Adrenal gland (tissue), 12 donors: ENCODE data around the gene PRRT4. TPM values are rescaled to one million over a fixed set of nuclear protein-coding genes. Genes with fewer than 3 reads are reported as not detected.

Experiments used
- DNase-seq, 7 donors: peaks; one replicate each; pipeline ENCODE4 v3.0.0-alpha.2; 2019 to 2020
- H3K27ac ChIP-seq, 5 donors: fragments of 200-600 bp; sonication (generic) in 4 of 5; 1 replicate in 3 of 5; 2 replicates in 2 of 5; pipeline versions ENCODE4 v1.5.1 to v1.8.0; 2016 to 2020; ENCODE audit warnings: mild to moderate bottlenecking in 1 of 5
- H3K27me3 ChIP-seq: fragments of 200-600 bp; 2 replicates; pipeline ENCODE4 v1.8.0; 2021
- H3K36me3 ChIP-seq, 2 donors: fragments of 200-600 bp; replicated peaks in 1 of 2; 1 replicate in 1 of 2; 2 replicates in 1 of 2; pipeline versions ENCODE4 v1.5.1 to v1.8.0; 2018 to 2022
- H3K4me1 ChIP-seq, 2 donors: fragments of 200-600 bp; replicated peaks in 1 of 2; 1 replicate in 1 of 2; 2 replicates in 1 of 2; pipeline versions ENCODE4 v1.5.1 to v1.8.0; 2018 to 2021
- H3K4me3 ChIP-seq, 4 donors: fragments of 200-600 bp; sonication (generic) in 3 of 4; one replicate each; pipeline ENCODE4 v1.5.1; 2016 to 2018
- H3K9me3 ChIP-seq, 3 donors: fragments of 200-600 bp; sonication (generic) in 1 of 3; replicated peaks in 1 of 3; 1 replicate in 2 of 3; 2 replicates in 1 of 3; pipeline versions ENCODE4 v1.5.1 to v1.8.0; 2016 to 2021
- POLR2A ChIP-seq, 2 donors: fragments of 450-650 bp; IDR thresholded peaks; one replicate each; pipeline ENCODE4 v1.6.1; 2017; ENCODE audit warnings: antibody characterized with exemption in 2 of 2, mild to moderate bottlenecking in 2 of 2, moderate library complexity in 1 of 2
- WGBS, 4 donors: extraction: QIAGEN DNeasy Blood & Tissue Kit in 2 of 4; methylation state at CpG; one replicate each; pipeline versions ENCODE4 v1.1.5 to v1.1.7; 2013 to 2017; 5-methylcytosine and 5-hydroxymethylcytosine counted together
- intact Hi-C, 2 donors: fragments of 100-400 bp; cut with DNase I; formaldehyde crosslinking; loops; one replicate each; pipeline versions ENCODE4 v1.14.1 to v1.15.0; 2022 to 2023
- polyA plus RNA-seq, 3 donors: library from polyadenylated mRNA; stranded (reverse); fragments of 200-250 nt in 2 of 3; fragments of 350-450 nt in 1 of 3; fragmentation: Illumina TruSeq in 1 of 3; extraction: RNeasy Lipid Tissue Mini Kit (QIAGEN cat#74804) in 1 of 3; gene quantifications; one replicate each; pipeline ENCODE4 v1.2.3, GENCODE V29; 2013 to 2014
- total RNA-seq, 9 donors: library from RNA; depleted of rRNA in 4 of 9; stranded (reverse); fragments of >200 nt in 4 of 9; fragments of 120-200 nt in 1 of 9; fragmentation: NEBNext Ultra II Directional in 1 of 9; extraction: Animal tissue kit (Norgen Biotek cat#: 25700) in 1 of 9; gene quantifications; one replicate each; pipeline versions ENCODE4 v1.1.0 to v1.2.4, GENCODE V29; 2013 to 2023
- TF ChIP-seq, protein P1 (sequence below), 6 experiments: fragments of 450-650 bp in 4 of 6; fragments of 200-600 bp in 2 of 6; sonication (generic) in 1 of 6; IDR thresholded peaks; 1 replicate in 5 of 6; 2 replicates in 1 of 6; pipeline versions ENCODE4 v1.5.1 to v1.8.0; 2016 to 2021; ENCODE audit warnings: antibody characterized with exemption in 6 of 6, mild to moderate bottlenecking in 2 of 6, moderate library complexity in 1 of 6
- donor health status: healthy with polysubstance abuse.
- donor health status: Bipolar disorder and iron deficiency.
- donor health status: DM: yes; HTN: yes; CAD: no.
- donor health status: DM: no; HTN: no; CAD: no.
- donor health status: DM: no; HTN: no; CAD: no.
- donor health status: DM: yes; HTN: yes; CAD: no.

The PRRT4 gene
- total and polyA plus RNA-seq, 12 donors = 0.23 to 7.7 (median 1.1) TPM; not detected in 1

DNA sequence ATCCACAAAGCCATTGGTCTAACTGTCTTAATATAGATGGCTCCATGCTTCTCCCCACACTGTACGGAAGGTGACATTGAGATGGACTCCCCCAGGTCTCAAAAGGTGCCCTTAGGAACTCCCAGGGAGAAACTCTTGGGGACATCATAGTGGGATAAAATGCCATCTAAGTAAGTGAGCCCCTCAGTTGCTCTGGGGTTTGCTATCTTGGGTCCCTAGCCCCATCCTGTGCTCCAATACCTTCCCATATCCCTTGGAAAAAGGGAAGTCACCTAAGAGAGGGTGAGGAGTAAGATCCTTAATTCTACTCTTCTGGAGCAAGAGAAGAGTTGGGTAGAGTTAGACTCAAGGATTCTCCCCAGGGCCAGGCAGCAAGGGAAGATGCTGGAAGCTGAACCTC lies 7.9 kb downstream of the PRRT4 start:
- Histone ChIP-seq H3K4me1 (peaks cover 0 to 10% of the 10 kb centered on the region in 2 donors), H3K9me3 (no peaks in the 10 kb centered on the region), H3K4me3 (no peak overlapping the region), H3K36me3 (no peaks in the 10 kb centered on the region), H3K27me3 (peaks cover 20% of the 10 kb centered on the region), H3K27ac (no peak overlapping the region)
- DNase-seq = no peak
- 75 to 100% (median 92%) methylated on average over 1 of the region's 1 CpG for WGBS, 4 donors
- intact Hi-C loops = no loop called here
- TF ChIP-seq, protein P1, sequence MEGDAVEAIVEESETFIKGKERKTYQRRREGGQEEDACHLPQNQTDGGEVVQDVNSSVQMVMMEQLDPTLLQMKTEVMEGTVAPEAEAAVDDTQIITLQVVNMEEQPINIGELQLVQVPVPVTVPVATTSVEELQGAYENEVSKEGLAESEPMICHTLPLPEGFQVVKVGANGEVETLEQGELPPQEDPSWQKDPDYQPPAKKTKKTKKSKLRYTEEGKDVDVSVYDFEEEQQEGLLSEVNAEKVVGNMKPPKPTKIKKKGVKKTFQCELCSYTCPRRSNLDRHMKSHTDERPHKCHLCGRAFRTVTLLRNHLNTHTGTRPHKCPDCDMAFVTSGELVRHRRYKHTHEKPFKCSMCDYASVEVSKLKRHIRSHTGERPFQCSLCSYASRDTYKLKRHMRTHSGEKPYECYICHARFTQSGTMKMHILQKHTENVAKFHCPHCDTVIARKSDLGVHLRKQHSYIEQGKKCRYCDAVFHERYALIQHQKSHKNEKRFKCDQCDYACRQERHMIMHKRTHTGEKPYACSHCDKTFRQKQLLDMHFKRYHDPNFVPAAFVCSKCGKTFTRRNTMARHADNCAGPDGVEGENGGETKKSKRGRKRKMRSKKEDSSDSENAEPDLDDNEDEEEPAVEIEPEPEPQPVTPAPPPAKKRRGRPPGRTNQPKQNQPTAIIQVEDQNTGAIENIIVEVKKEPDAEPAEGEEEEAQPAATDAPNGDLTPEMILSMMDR (IDR thresholded peaks at IDR 0.05) = no peak
- TF ChIP-seq POLR2A (IDR thresholded peaks at IDR 0.05) = no peak

DNA sequence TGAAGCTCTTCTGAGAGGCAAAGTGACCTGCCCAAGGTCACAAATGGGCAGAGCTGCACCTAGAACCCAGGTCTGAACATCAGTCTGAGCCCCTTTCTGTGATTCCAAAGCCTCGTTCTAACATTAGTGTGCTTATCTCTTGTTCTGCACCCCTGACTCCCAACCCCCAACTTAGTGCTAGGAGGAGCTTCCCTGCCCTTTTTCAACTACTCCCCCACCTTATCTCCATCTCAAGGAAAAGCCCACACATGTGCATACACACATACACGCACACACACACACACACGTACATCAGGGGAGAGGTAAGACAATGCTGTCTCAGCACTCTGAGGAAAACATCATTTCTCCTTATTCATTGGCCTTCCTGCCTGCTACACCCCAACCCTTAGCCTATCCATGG lies 8.3 kb downstream of the PRRT4 start:
- H3K36me3 ChIP-seq = no peaks in the 10 kb centered on the region
- no peak for TF ChIP-seq POLR2A (IDR thresholded peaks at IDR 0.05)
- TF ChIP-seq, protein P1 (IDR thresholded peaks at IDR 0.05) = no peak
- 61 to 87% (median 77%) methylated on average over 3 of the region's 3 CpGs for WGBS, 4 donors
- H3K4me1 ChIP-seq = peaks cover 0 to 10% of the 10 kb centered on the region in 2 donors
- H3K27me3 ChIP-seq = peaks cover 20% of the 10 kb centered on the region
- no peak overlapping the region for H3K4me3 ChIP-seq
- intact Hi-C loops = no loop called here
- no peak for DNase-seq
- H3K9me3 ChIP-seq = no peaks in the 10 kb centered on the region
- H3K27ac ChIP-seq = no peak overlapping the region

DNA sequence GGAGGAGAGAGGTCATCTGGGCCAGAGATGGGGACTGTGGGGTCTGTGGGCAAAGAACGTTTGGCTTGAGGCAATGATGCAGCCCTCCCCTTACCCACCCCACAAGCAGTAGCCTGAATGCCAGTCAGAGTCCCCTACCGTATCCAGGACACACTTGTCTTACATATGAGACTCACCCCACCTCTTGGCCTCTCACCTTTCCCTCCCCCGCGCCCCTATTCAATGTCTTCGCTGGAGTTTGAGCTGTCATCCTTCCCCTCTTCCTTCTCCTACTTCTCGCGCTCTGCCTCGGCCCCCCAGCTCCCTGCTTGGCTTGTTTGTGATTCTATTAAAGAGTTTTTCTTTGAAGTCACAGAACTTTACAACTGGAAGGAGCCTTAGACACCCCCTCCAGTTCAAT lies 8.9 kb downstream of the PRRT4 start:
- TF ChIP-seq POLR2A (IDR thresholded peaks at IDR 0.05) = no peak
- TF ChIP-seq, protein P1 (IDR thresholded peaks at IDR 0.05) = no peak
- intact Hi-C loops = no loop called here

DNA sequence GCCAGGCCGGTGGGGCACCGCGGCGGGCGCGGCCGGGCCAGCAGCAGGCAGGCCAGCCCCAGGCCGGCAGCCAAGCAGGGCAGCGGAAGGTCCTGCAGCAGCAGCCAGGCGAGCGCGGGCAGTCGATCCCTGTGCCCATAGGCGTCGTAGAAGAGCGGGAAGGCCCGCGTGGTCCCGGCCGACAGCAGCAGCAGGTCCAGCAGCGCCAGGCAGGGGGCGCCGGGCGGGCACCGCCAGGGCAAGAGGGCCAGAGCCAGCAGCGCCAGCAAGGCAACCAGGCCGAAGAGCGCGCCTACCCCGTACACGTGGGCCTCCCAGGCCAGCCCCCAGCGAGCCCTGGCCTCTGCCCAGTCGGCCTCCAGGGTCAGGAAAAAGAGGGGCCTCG lies 9.3 kb downstream of the PRRT4 start:
- Histone ChIP-seq H3K27ac (no peak overlapping the region), H3K4me3 (peak overlapping the region in 1 of 4 donors; percentile 41), H3K27me3 (peaks cover 20% of the 10 kb centered on the region), H3K9me3 (no peaks in the 10 kb centered on the region), H3K4me1 (peaks cover 0 to 10% of the 10 kb centered on the region in 2 donors), H3K36me3 (no peaks in the 10 kb centered on the region)
- intact Hi-C loops = no loop called here
- WGBS, 4 donors = 5 to 11% methylated on average over 30 to 34 of the region's 34 CpGs; no CpG with 5 or more reads in 2 of the 4 donors
- TF ChIP-seq POLR2A (IDR thresholded peaks at IDR 0.05) = no peak
- TF ChIP-seq, protein P1 (IDR thresholded peaks at IDR 0.05) = peak; percentile 26 to 75 (median 50)
- peak; percentile 55 to 78 (median 73) for DNase-seq

More for the DNA sequence above, 8.9 kb downstream of the PRRT4 start:
- H3K4me3 ChIP-seq = no peak overlapping the region
- no peak for DNase-seq
- no peaks in the 10 kb centered on the region for H3K36me3 ChIP-seq
- H3K27me3 ChIP-seq = peaks cover 20% of the 10 kb centered on the region
- no peaks in the 10 kb centered on the region for H3K9me3 ChIP-seq
- H3K4me1 ChIP-seq = peaks cover 0 to 10% of the 10 kb centered on the region in 2 donors
- no peak overlapping the region for H3K27ac ChIP-seq
- WGBS, 4 donors = 57 to 81% (median 59%) methylated on average over 8 of the region's 8 CpGs
